ENCODE results near the gene HOXB5.
A peak's percentile ranks its signal among the peaks of the same experiment; 100 is the strongest.

The HOXB5 gene

DNA sequence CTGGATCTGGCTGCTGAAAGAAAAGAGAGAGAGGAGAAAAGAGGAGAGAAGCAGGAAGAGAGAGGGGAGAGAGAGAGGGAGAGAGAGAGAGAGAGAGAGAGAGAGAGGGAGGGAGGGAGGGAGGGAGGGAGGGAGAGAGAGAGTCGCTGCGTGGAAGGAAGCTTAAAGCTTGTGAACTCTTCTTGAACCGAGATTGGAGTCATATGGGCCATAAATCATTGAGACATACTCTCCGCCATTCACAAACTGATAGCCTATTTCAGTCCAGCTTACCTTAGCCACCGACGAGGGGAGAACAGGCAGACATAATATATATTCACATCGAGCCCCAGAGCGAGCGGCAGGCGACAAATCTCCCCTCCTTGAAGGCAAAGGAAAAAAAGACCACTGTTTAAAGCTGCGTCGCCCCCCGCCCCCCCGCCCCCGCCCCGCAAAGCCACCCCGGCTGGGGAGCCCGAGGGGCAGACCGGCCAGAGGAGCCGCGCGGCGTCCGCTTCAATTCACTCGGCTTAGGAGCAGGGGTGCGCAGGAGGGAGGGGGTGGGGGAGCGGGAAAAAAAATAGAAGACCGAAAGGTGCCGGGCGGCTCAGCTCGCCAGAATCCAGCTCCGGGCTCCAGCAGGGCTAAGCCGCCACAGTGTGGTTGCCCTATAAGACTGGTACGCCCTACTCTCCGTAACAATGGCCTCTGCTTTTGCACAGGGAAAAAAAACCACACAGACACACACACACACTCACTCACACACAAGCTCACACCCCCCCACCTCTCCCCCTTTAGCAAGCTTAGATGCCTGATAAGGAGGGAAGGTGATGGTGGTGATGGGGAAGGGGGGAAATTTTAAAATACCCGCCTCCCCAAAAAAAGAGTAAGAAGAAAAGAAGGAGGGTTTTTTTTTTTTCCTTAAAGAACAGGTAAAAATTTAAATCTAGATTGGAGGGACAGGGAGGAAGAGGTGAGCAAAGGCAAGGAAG lies 38.0 kb downstream of the HOXB5 start:
- peak; percentile 15; the same call in 2 of the 3 replicates for ATAC-seq
- no peak for TF ChIP-seq GLIS3 (CRISPR knock-in tag; IDR thresholded peaks at IDR 0.05)
- no peak for TF ChIP-seq ZNF70 (CRISPR knock-in tag; IDR thresholded peaks at IDR 0.05)
- TF ChIP-seq PPARA (CRISPR knock-in tag; IDR thresholded peaks at IDR 0.05; ENCODE audit: borderline replicate concordance): no peak
- TF ChIP-seq OSR1 (CRISPR knock-in tag; IDR thresholded peaks at IDR 0.05): no peak
- TF ChIP-seq ISL1 (CRISPR knock-in tag; IDR thresholded peaks at IDR 0.05): no peak
- TF ChIP-seq ARNTL (CRISPR knock-in tag; IDR thresholded peaks at IDR 0.05; ENCODE audit: borderline replicate concordance, low read depth): no peak
- TF ChIP-seq ZFP3 (CRISPR knock-in tag; IDR thresholded peaks at IDR 0.05): no peak
- TF ChIP-seq ZNF8 (CRISPR knock-in tag; IDR thresholded peaks at IDR 0.05): no peak
- TF ChIP-seq POU6F1 (CRISPR knock-in tag; IDR thresholded peaks at IDR 0.05; ENCODE audit: borderline replicate concordance, low read depth): no peak
- TF ChIP-seq TSHZ2 (CRISPR knock-in tag; IDR thresholded peaks at IDR 0.05): no peak

DNA sequence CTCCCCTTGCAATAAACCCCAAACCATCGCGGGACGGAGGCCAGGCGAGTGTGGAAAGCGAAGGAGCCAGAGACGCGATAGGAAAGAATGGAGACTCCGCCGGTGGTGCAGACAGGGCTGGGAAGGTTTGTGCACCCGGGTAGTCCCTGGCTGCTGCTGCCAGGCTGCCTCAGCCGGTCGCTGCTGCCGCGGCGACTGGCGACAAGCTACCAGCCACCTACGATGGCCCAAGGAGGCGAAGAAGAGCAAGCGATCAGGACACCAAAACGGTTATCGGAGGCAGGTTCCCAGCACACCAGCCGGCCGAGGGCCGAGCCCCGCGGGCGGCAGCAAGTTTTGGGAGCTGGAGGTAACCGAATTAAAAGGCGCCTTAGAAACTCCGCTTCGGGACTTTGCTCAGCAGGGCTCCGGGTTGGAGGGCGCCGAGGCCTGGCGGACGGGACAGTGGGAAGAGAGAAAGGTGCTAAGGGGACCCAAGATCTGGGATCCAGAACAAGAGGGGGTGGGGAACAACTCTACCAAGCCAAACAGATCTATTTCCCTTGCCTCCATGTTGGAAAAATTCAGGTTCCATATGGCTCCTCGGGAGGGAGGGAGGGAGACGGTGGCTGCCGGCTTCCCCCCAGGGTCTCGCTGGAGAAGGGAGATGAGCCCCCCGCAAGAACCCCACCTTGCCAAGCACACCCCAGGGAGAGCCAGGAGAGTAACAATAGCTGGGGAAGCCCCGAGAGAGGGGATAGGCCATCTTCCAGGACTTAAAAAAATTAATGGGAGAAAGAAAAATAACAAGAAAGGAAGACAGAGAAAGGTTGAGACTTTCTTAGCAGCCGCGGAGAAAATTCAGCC lies 38.9 kb downstream of the HOXB5 start:
- ATAC-seq: no peak
- TF ChIP-seq ZFP30 (CRISPR knock-in tag; IDR thresholded peaks at IDR 0.05) (no peak), PPARA (CRISPR knock-in tag; IDR thresholded peaks at IDR 0.05; ENCODE audit: borderline replicate concordance) (no peak), SNAI2 (CRISPR knock-in tag; IDR thresholded peaks at IDR 0.05) (no peak), TOX (CRISPR knock-in tag; IDR thresholded peaks at IDR 0.05; ENCODE audit: borderline replicate concordance) (no peak), TCF4 (CRISPR knock-in tag; IDR thresholded peaks at IDR 0.05; ENCODE audit: borderline replicate concordance) (no peak), ARNTL (CRISPR knock-in tag; IDR thresholded peaks at IDR 0.05; ENCODE audit: borderline replicate concordance, low read depth) (no peak), ESRRG (CRISPR knock-in tag; IDR thresholded peaks at IDR 0.05) (no peak)

DNA sequence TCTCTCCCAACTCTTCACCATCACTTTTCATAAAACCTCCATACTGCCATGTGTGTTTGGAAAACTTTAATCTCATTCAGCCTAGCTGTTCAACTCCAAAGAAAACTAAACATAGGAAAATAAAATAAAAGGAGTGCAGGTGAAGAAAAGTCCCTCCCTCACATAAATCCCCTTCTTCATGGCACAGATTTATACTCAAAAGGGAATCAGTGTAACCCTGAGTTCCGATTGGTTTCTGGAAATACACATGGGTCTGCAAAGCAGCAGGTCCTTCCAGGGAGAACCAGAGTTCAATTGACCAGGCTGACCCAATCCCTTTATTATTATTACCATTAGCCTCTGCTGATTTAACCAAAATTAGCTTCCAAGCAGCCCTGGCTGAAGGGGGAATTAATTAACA lies 39.8 kb downstream of the HOXB5 start:
- TF ChIP-seq BACH2 (CRISPR knock-in tag; IDR thresholded peaks at IDR 0.05; ENCODE audit: borderline replicate concordance) (no peak), OSR1 (CRISPR knock-in tag; IDR thresholded peaks at IDR 0.05) (no peak), TOX (CRISPR knock-in tag; IDR thresholded peaks at IDR 0.05; ENCODE audit: borderline replicate concordance) (no peak), GLIS3 (CRISPR knock-in tag; IDR thresholded peaks at IDR 0.05) (no peak), ZFP30 (CRISPR knock-in tag; IDR thresholded peaks at IDR 0.05) (no peak), POU6F1 (CRISPR knock-in tag; IDR thresholded peaks at IDR 0.05; ENCODE audit: borderline replicate concordance, low read depth) (no peak)
- TF ChIP-seq, protein P1, sequence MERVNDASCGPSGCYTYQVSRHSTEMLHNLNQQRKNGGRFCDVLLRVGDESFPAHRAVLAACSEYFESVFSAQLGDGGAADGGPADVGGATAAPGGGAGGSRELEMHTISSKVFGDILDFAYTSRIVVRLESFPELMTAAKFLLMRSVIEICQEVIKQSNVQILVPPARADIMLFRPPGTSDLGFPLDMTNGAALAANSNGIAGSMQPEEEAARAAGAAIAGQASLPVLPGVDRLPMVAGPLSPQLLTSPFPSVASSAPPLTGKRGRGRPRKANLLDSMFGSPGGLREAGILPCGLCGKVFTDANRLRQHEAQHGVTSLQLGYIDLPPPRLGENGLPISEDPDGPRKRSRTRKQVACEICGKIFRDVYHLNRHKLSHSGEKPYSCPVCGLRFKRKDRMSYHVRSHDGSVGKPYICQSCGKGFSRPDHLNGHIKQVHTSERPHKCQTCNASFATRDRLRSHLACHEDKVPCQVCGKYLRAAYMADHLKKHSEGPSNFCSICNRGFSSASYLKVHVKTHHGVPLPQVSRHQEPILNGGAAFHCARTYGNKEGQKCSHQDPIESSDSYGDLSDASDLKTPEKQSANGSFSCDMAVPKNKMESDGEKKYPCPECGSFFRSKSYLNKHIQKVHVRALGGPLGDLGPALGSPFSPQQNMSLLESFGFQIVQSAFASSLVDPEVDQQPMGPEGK (CRISPR knock-in tag; IDR thresholded peaks at IDR 0.05; ENCODE audit: borderline replicate concordance): no peak
- no peak for ATAC-seq

DNA sequence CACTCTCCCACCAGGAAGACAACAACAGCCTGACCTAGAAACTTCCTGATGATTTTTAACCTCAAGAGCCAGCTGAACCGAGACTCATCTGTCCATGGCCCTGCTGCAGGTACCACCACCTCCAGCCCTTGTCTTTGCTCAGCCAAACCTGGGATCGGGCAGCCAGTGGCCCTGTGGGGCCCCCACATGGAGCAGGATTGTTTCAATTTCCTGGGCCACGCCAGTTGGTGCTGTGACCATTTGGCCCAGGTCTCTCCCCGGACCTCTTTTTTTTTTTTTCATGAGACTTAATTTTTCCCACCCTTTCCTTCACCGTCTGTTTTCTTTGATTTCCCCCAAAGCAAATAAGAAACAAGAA lies 40.4 kb downstream of the HOXB5 start:
- no peak for TF ChIP-seq GLIS3 (CRISPR knock-in tag; IDR thresholded peaks at IDR 0.05)
- TF ChIP-seq BACH2 (CRISPR knock-in tag; IDR thresholded peaks at IDR 0.05; ENCODE audit: borderline replicate concordance): no peak
- TF ChIP-seq CSRNP3 (CRISPR knock-in tag; IDR thresholded peaks at IDR 0.05): no peak
- no peak for TF ChIP-seq RARB (CRISPR knock-in tag; IDR thresholded peaks at IDR 0.05)
- no peak for TF ChIP-seq TSHZ2 (CRISPR knock-in tag; IDR thresholded peaks at IDR 0.05)
- TF ChIP-seq TOX (CRISPR knock-in tag; IDR thresholded peaks at IDR 0.05; ENCODE audit: borderline replicate concordance): no peak
- ATAC-seq: no peak
